NCI-H2196 treated with DMSO at 0.1 percent for 48 hours (cell line): ENCODE data around the gene UBXN1.
"Not testable (repeated sequence)": the region's sequence is repeated elsewhere in the genome, so short reads cannot be mapped to it uniquely, and the experiment has no call there.

Experiments used
- DNase-seq: peaks from one replicate; lab custom pipeline; 2025; ENCODE audit not compliant: unreplicated experiment; lab: John Stamatoyannopoulos, UW

UBXN1 gene

GRCh38 chr11:62673196-62673525 lies 5.7 kb downstream of the UBXN1 start:
- no peak for DNase-seq

- peak; percentile 72 for DNase-seq
These were observed 7.1 kb downstream of the UBXN1 start, which contains the start of the genes LBHD1 and UQCC3 for GRCh38 chr11:62671608-62672389. Gene LBHD1, minus strand, starts transcription at chr11:62672267. Its CDS starts 2,236 bp downstream, at chr11:62670031. Gene UQCC3, plus strand, starts transcription at chr11:62671673. Its CDS starts 73 bp downstream, at chr11:62671746.

GRCh38 chr11:62671236-62671607 lies 7.7 kb downstream of the UBXN1 start:
- no peak for DNase-seq

GRCh38 chr11:62669420-62670161 lies 9.3 kb downstream of the UBXN1 start:
- no peak for DNase-seq

- DNase-seq = no peak
These were observed 11.4 kb downstream of the UBXN1 start for GRCh38 chr11:62667460-62667859.

GRCh38 chr11:62666259-62666926 lies 12.5 kb downstream of the UBXN1 start:
- DNase-seq = no peak

GRCh38 chr11:62665599-62666258 lies 13.1 kb downstream of the UBXN1 start:
- no peak for DNase-seq

GRCh38 chr11:62665075-62665598 lies 13.7 kb downstream of the UBXN1 start, which contains the start of the genes C11orf98 and CSKMT:
Gene C11orf98, minus strand, starts transcription at chr11:62665210. Its CDS starts 41 bp downstream, at chr11:62665169.
Gene CSKMT, plus strand, starts transcription at chr11:62665312. Its CDS starts 568 bp downstream, at chr11:62665880.
- peak; percentile 78 for DNase-seq

- DNase-seq = no peak
These were observed 14.3 kb downstream of the UBXN1 start for GRCh38 chr11:62664405-62665074.

- no peak for DNase-seq
These were observed 22.0 kb downstream of the UBXN1 start for GRCh38 chr11:62656796-62657429.

GRCh38 chr11:62654297-62654696 lies 24.6 kb downstream of the UBXN1 start:
- DNase-seq = no peak

GRCh38 chr11:62652161-62653006 lies 26.5 kb downstream of the UBXN1 start:
- DNase-seq = no peak

- DNase-seq = not testable (repeated sequence)
These were observed 28.6 kb downstream of the UBXN1 start for GRCh38 chr11:62650283-62650682.

GRCh38 chr11:62649486-62649885 lies 29.4 kb downstream of the UBXN1 start:
- DNase-seq = no peak

GRCh38 chr11:62648967-62649364 lies 29.9 kb downstream of the UBXN1 start:
- DNase-seq = no peak

GRCh38 chr11:62648185-62648966 lies 30.5 kb downstream of the UBXN1 start:
- no peak for DNase-seq

- DNase-seq = no peak
These were observed 31.3 kb downstream of the UBXN1 start for GRCh38 chr11:62647609-62648005.
